GM23338 (cell line): ENCODE measurements around the gene ARID1B. TPM values are rescaled to one million over a fixed set of nuclear protein-coding genes. Genes with fewer than 3 reads are reported as not detected.
A peak's percentile ranks its signal among the peaks of the same experiment; 100 is the strongest.

ENCODE experiments used
- ATAC-seq: fragments of 200-7000 bp; cut with Tn5 transposase; 3 replicates; pipeline ENCODE4 v1.9.1; 2020
- DNase-seq: peaks from one replicate; pipeline ENCODE4 v3.0.0-alpha.2; 2015; ENCODE audit warnings: low spot score
- H2AFZ ChIP-seq: fragments of 200-600 bp; sonication (generic); 2 replicates; pipeline ENCODE4 v1.8.0; 2016; ENCODE audit warnings: antibody characterized with exemption, mild to moderate bottlenecking, moderate library complexity
- H3F3A ChIP-seq: fragments of 200-600 bp; sonication (generic); replicated peaks from 2 replicates; pipeline ENCODE4 v1.8.0; 2017; ENCODE audit warnings: antibody characterized with exemption, mixed run types, low read depth
- H3K27ac ChIP-seq: fragments of 200-600 bp; sonication (generic); 2 replicates; pipeline ENCODE4 v1.6.1; 2016; ENCODE audit warnings: low read depth
- H3K27me3 ChIP-seq: fragments of 200-600 bp; sonication (generic); 2 replicates; pipeline ENCODE4 v1.8.0; 2016; ENCODE audit warnings: mild to moderate bottlenecking, mixed run types, moderate library complexity; ENCODE audit not compliant: insufficient read depth
- H3K36me3 ChIP-seq: fragments of 200-600 bp; sonication (generic); 2 replicates; pipeline ENCODE4 v1.8.0; 2016; ENCODE audit warnings: mild to moderate bottlenecking; ENCODE audit not compliant: insufficient read depth
- H3K4me1 ChIP-seq: fragments of 200-600 bp; sonication (generic); 2 replicates; pipeline ENCODE4 v1.8.0; 2016; ENCODE audit warnings: mild to moderate bottlenecking, moderate library complexity; ENCODE audit not compliant: insufficient read depth
- H3K4me2 ChIP-seq: fragments of 200-600 bp; sonication (generic); 2 replicates; pipeline ENCODE4 v1.7.1; 2017; ENCODE audit warnings: mixed run types
- H3K4me3 ChIP-seq: fragments of 200-600 bp; sonication (generic); 2 replicates; pipeline ENCODE4 v1.6.1; 2016; ENCODE audit warnings: mixed run types
- H3K79me2 ChIP-seq: fragments of 200-600 bp; sonication (generic); replicated peaks from 2 replicates; pipeline ENCODE4 v1.8.0; 2017; ENCODE audit warnings: mild to moderate bottlenecking; ENCODE audit not compliant: insufficient read depth
- H3K9me2 ChIP-seq: fragments of 200-600 bp; sonication (generic); 2 replicates; pipeline ENCODE4 v1.8.0; 2017; ENCODE audit not compliant: insufficient read depth
- H4K20me1 ChIP-seq: fragments of 200-600 bp; sonication (generic); replicated peaks from 2 replicates; pipeline ENCODE4 v1.8.0; 2017; ENCODE audit warnings: mild to moderate bottlenecking; ENCODE audit not compliant: insufficient read depth
- H3K27ac Mint-ChIP-seq: 2 replicates; pipeline ENCODE4 v1.8.0; 2020; ENCODE audit warnings: inconsistent platforms, mild to moderate bottlenecking, moderate library complexity, mixed read lengths
- H3K27me3 Mint-ChIP-seq: 3 replicates; pipeline ENCODE4 v1.8.0; 2022; ENCODE audit warnings: low read depth, mild to moderate bottlenecking, moderate library complexity, mixed read lengths, inconsistent platforms; ENCODE audit not compliant: insufficient read depth, poor library complexity
- H3K36me3 Mint-ChIP-seq: 3 replicates; pipeline ENCODE4 v1.8.0; 2021; ENCODE audit warnings: low read depth, mild to moderate bottlenecking, inconsistent platforms, moderate library complexity, mixed read lengths
- H3K4me1 Mint-ChIP-seq: 3 replicates; pipeline ENCODE4 v1.8.0; 2020; ENCODE audit warnings: mild to moderate bottlenecking, inconsistent platforms, mixed read lengths
- H3K4me3 Mint-ChIP-seq: 3 replicates; pipeline ENCODE4 v1.8.0; 2021; ENCODE audit warnings: moderate library complexity, mild to moderate bottlenecking, inconsistent platforms, mixed read lengths
- H3K9me3 Mint-ChIP-seq: 3 replicates; pipeline ENCODE4 v1.8.0; 2020; ENCODE audit warnings: moderate library complexity, mild to moderate bottlenecking, inconsistent platforms, mixed read lengths
- CREB1 ChIP-seq: fragments of 250-450 bp; sonication (Bioruptor Pico); IDR thresholded peaks from 2 replicates; pipeline ENCODE4 v1.5.0; 2020; ENCODE audit warnings: low read depth, mild to moderate bottlenecking, moderate library complexity
- EZH2 ChIP-seq: fragments of 200-600 bp; sonication (generic); IDR thresholded peaks from one replicate; pipeline ENCODE4 v1.8.0; 2017; ENCODE audit warnings: antibody characterized with exemption, mild to moderate bottlenecking, low read depth; ENCODE audit not compliant: unreplicated experiment
- EZH2phosphoT487 ChIP-seq: fragments of 200-600 bp; sonication (generic); IDR thresholded peaks from one replicate; pipeline ENCODE4 v1.8.1; 2018; ENCODE audit warnings: antibody characterized with exemption; ENCODE audit not compliant: unreplicated experiment
- JUNB ChIP-seq: IDR thresholded peaks from one replicate; pipeline ENCODE4 v1.6.1; 2016; ENCODE audit warnings: antibody characterized with exemption; ENCODE audit not compliant: unreplicated experiment
- NANOG ChIP-seq: IDR thresholded peaks from 2 replicates; pipeline ENCODE4 v1.6.1; 2016; ENCODE audit warnings: antibody characterized with exemption, borderline replicate concordance
- POLR2AphosphoS5 ChIP-seq: IDR thresholded peaks from 2 replicates; pipeline ENCODE4 v1.6.1; 2016; ENCODE audit warnings: antibody characterized with exemption, low read depth
- STAT1 ChIP-seq: IDR thresholded peaks from one replicate; pipeline ENCODE4 v1.6.1; 2016; ENCODE audit warnings: antibody characterized with exemption; ENCODE audit not compliant: unreplicated experiment
- ZNF114 ChIP-seq: fragments of 250-450 bp; sonication (Bioruptor Pico); IDR thresholded peaks from 2 replicates; pipeline ENCODE4 v1.5.0; 2020; ENCODE audit warnings: mild to moderate bottlenecking, moderate library complexity
- ZNF331 ChIP-seq: fragments of 250-450 bp; sonication (Bioruptor Pico); IDR thresholded peaks from 2 replicates; pipeline ENCODE4 v1.5.0; 2020; ENCODE audit warnings: low read depth, mild to moderate bottlenecking, moderate library complexity
- polyA plus RNA-seq: library from polyadenylated mRNA; unstranded; fragments of >200 nt; fragmentation: Nextera tagmentation; extraction: Ambion mirVana; gene quantifications from 2 replicates; pipeline ENCODE4 v1.2.1, GENCODE V29; 2016
- total RNA-seq: library from RNA; depleted of rRNA; stranded (reverse); fragments of >200 nt; shearing (Covaris generic); gene quantifications from 2 replicates; pipeline ENCODE4 v1.2.3, GENCODE V29; 2014
- TF ChIP-seq, protein P1 (sequence below): fragments of 250-450 bp; sonication (Bioruptor Pico); IDR thresholded peaks from 2 replicates; pipeline ENCODE4 v1.5.0; 2020; ENCODE audit warnings: mild to moderate bottlenecking, moderate library complexity
- TF ChIP-seq, protein P2 (sequence below), 2 experiments: fragments of 200-600 bp in 1 of 2; sonication (generic) in 1 of 2; conservative IDR thresholded peaks; 2 replicates each; pipeline versions ENCODE4 v1.5.1 to v1.6.1; 2016 to 2017; ENCODE audit warnings: antibody characterized with exemption in 2 of 2, low read depth in 2 of 2, mild to moderate bottlenecking in 2 of 2, moderate library complexity in 1 of 2
- TF ChIP-seq, protein P3 (sequence below): IDR thresholded peaks from one replicate; pipeline ENCODE4 v1.6.1; 2018; ENCODE audit warnings: antibody characterized with exemption; ENCODE audit not compliant: unreplicated experiment
- TF ChIP-seq, protein P4 (sequence below): IDR thresholded peaks from 2 replicates; pipeline ENCODE4 v1.6.1; 2016; ENCODE audit warnings: antibody characterized with exemption

The ARID1B gene
- total and polyA plus RNA-seq, 2 experiments from 2014 or later, result 59.3 to 72.2 TPM

- Histone ChIP-seq H3K36me3 (no peaks in the 10 kb centered on the region), H3K4me1 (peaks cover 15% of the 10 kb centered on the region), H2AFZ (no peak overlapping the region), H3K9me2 (no peaks in the 10 kb centered on the region), H4K20me1 (peaks cover 6% of the 10 kb centered on the region; the same call in 1 of the 2 replicates), H3K79me2 (peaks cover 7% of the 10 kb centered on the region; the same call in 1 of the 2 replicates), H3K4me2 (no peak overlapping the region), H3K27me3 (no peaks in the 10 kb centered on the region), H3F3A (no peaks in the 10 kb centered on the region), H3K4me3 (no peak overlapping the region), H3K27ac (no peak overlapping the region)
- Mint-ChIP-seq H3K36me3 (no peaks in the 10 kb centered on the region), H3K9me3 (no peaks in the 10 kb centered on the region), H3K27ac (no peak overlapping the region), H3K4me1 (peaks cover 52% of the 10 kb centered on the region), H3K27me3 (peaks cover 3% of the 10 kb centered on the region), H3K4me3 (no peak overlapping the region)
- TF ChIP-seq NANOG, result no peak
- no peak for TF ChIP-seq EZH2phosphoT487
- no peak for TF ChIP-seq STAT1
- TF ChIP-seq, protein P1, sequence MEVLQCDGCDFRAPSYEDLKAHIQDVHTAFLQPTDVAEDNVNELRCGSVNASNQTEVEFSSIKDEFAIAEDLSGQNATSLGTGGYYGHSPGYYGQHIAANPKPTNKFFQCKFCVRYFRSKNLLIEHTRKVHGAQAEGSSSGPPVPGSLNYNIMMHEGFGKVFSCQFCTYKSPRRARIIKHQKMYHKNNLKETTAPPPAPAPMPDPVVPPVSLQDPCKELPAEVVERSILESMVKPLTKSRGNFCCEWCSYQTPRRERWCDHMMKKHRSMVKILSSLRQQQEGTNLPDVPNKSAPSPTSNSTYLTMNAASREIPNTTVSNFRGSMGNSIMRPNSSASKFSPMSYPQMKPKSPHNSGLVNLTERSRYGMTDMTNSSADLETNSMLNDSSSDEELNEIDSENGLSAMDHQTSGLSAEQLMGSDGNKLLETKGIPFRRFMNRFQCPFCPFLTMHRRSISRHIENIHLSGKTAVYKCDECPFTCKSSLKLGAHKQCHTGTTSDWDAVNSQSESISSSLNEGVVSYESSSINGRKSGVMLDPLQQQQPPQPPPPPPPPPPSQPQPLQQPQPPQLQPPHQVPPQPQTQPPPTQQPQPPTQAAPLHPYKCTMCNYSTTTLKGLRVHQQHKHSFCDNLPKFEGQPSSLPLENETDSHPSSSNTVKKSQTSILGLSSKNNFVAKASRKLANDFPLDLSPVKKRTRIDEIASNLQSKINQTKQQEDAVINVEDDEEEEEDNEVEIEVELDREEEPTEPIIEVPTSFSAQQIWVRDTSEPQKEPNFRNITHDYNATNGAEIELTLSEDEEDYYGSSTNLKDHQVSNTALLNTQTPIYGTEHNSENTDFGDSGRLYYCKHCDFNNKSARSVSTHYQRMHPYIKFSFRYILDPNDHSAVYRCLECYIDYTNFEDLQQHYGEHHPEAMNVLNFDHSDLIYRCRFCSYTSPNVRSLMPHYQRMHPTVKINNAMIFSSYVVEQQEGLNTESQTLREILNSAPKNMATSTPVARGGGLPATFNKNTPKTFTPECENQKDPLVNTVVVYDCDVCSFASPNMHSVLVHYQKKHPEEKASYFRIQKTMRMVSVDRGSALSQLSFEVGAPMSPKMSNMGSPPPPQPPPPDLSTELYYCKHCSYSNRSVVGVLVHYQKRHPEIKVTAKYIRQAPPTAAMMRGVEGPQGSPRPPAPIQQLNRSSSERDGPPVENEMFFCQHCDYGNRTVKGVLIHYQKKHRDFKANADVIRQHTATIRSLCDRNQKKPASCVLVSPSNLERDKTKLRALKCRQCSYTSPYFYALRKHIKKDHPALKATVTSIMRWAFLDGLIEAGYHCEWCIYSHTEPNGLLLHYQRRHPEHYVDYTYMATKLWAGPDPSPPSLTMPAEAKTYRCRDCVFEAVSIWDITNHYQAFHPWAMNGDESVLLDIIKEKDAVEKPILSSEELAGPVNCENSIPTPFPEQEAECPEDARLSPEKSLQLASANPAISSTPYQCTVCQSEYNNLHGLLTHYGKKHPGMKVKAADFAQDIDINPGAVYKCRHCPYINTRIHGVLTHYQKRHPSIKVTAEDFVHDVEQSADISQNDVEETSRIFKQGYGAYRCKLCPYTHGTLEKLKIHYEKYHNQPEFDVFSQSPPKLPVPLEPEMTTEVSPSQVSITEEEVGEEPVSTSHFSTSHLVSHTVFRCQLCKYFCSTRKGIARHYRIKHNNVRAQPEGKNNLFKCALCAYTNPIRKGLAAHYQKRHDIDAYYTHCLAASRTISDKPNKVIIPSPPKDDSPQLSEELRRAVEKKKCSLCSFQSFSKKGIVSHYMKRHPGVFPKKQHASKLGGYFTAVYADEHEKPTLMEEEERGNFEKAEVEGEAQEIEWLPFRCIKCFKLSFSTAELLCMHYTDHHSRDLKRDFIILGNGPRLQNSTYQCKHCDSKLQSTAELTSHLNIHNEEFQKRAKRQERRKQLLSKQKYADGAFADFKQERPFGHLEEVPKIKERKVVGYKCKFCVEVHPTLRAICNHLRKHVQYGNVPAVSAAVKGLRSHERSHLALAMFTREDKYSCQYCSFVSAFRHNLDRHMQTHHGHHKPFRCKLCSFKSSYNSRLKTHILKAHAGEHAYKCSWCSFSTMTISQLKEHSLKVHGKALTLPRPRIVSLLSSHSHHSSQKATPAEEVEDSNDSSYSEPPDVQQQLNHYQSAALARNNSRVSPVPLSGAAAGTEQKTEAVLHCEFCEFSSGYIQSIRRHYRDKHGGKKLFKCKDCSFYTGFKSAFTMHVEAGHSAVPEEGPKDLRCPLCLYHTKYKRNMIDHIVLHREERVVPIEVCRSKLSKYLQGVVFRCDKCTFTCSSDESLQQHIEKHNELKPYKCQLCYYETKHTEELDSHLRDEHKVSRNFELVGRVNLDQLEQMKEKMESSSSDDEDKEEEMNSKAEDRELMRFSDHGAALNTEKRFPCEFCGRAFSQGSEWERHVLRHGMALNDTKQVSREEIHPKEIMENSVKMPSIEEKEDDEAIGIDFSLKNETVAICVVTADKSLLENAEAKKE (CRISPR knock-in tag), result no peak
- TF ChIP-seq POLR2AphosphoS5, result no peak
- TF ChIP-seq, protein P2, sequence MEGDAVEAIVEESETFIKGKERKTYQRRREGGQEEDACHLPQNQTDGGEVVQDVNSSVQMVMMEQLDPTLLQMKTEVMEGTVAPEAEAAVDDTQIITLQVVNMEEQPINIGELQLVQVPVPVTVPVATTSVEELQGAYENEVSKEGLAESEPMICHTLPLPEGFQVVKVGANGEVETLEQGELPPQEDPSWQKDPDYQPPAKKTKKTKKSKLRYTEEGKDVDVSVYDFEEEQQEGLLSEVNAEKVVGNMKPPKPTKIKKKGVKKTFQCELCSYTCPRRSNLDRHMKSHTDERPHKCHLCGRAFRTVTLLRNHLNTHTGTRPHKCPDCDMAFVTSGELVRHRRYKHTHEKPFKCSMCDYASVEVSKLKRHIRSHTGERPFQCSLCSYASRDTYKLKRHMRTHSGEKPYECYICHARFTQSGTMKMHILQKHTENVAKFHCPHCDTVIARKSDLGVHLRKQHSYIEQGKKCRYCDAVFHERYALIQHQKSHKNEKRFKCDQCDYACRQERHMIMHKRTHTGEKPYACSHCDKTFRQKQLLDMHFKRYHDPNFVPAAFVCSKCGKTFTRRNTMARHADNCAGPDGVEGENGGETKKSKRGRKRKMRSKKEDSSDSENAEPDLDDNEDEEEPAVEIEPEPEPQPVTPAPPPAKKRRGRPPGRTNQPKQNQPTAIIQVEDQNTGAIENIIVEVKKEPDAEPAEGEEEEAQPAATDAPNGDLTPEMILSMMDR (conservative IDR thresholded peaks at IDR 0.05; ENCODE audit: low read depth in 2 of 2), result no peak
- TF ChIP-seq ZNF331 (CRISPR knock-in tag), result no peak
- no peak for TF ChIP-seq CREB1 (CRISPR knock-in tag)
- no peak for TF ChIP-seq EZH2
- no peak for TF ChIP-seq JUNB
- TF ChIP-seq, protein P3, sequence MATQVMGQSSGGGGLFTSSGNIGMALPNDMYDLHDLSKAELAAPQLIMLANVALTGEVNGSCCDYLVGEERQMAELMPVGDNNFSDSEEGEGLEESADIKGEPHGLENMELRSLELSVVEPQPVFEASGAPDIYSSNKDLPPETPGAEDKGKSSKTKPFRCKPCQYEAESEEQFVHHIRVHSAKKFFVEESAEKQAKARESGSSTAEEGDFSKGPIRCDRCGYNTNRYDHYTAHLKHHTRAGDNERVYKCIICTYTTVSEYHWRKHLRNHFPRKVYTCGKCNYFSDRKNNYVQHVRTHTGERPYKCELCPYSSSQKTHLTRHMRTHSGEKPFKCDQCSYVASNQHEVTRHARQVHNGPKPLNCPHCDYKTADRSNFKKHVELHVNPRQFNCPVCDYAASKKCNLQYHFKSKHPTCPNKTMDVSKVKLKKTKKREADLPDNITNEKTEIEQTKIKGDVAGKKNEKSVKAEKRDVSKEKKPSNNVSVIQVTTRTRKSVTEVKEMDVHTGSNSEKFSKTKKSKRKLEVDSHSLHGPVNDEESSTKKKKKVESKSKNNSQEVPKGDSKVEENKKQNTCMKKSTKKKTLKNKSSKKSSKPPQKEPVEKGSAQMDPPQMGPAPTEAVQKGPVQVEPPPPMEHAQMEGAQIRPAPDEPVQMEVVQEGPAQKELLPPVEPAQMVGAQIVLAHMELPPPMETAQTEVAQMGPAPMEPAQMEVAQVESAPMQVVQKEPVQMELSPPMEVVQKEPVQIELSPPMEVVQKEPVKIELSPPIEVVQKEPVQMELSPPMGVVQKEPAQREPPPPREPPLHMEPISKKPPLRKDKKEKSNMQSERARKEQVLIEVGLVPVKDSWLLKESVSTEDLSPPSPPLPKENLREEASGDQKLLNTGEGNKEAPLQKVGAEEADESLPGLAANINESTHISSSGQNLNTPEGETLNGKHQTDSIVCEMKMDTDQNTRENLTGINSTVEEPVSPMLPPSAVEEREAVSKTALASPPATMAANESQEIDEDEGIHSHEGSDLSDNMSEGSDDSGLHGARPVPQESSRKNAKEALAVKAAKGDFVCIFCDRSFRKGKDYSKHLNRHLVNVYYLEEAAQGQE, result no peak
- TF ChIP-seq, protein P4, sequence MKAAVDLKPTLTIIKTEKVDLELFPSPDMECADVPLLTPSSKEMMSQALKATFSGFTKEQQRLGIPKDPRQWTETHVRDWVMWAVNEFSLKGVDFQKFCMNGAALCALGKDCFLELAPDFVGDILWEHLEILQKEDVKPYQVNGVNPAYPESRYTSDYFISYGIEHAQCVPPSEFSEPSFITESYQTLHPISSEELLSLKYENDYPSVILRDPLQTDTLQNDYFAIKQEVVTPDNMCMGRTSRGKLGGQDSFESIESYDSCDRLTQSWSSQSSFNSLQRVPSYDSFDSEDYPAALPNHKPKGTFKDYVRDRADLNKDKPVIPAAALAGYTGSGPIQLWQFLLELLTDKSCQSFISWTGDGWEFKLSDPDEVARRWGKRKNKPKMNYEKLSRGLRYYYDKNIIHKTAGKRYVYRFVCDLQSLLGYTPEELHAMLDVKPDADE, result no peak
- TF ChIP-seq ZNF114 (CRISPR knock-in tag), result no peak
- ATAC-seq, result peak; percentile 10; the same call in 2 of the 3 replicates
- no peak for DNase-seq
Observed at GRCh38 chr6:157095084-157095483, 317.9 kb downstream of the ARID1B start.
